Mammary epithelial cell (primary cell): ENCODE measurements around the gene LUZP2.

ENCODE experiments used
- EZH2 ChIP-seq: IDR thresholded peaks from 2 replicates; pipeline ENCODE4 v1.6.1; 2012; ENCODE audit warnings: low read length, inconsistent platforms, borderline replicate concordance
- TF ChIP-seq, protein P1 (sequence below), 2 donors: IDR thresholded peaks in 1 of 2; conservative IDR thresholded peaks in 1 of 2; 2 replicates each; pipeline ENCODE4 v1.5.1; 2011 to 2012; ENCODE audit warnings: inconsistent platforms in 2 of 2, low read length in 2 of 2, mild to moderate bottlenecking in 2 of 2, control low read depth in 1 of 2, low read depth in 1 of 2; ENCODE audit not compliant: insufficient read depth in 1 of 2; ENCODE audit errors: extremely low read depth in 1 of 2

- TF ChIP-seq, protein P1, sequence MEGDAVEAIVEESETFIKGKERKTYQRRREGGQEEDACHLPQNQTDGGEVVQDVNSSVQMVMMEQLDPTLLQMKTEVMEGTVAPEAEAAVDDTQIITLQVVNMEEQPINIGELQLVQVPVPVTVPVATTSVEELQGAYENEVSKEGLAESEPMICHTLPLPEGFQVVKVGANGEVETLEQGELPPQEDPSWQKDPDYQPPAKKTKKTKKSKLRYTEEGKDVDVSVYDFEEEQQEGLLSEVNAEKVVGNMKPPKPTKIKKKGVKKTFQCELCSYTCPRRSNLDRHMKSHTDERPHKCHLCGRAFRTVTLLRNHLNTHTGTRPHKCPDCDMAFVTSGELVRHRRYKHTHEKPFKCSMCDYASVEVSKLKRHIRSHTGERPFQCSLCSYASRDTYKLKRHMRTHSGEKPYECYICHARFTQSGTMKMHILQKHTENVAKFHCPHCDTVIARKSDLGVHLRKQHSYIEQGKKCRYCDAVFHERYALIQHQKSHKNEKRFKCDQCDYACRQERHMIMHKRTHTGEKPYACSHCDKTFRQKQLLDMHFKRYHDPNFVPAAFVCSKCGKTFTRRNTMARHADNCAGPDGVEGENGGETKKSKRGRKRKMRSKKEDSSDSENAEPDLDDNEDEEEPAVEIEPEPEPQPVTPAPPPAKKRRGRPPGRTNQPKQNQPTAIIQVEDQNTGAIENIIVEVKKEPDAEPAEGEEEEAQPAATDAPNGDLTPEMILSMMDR (conservative IDR thresholded peaks at IDR 0.05 in 1 of 2, IDR thresholded peaks at IDR 0.05 in 1 of 2; ENCODE audit: extremely low read depth in 1 of 2, insufficient read depth in 1 of 2, low read depth in 1 of 2, low read length in 2 of 2): no peak
- TF ChIP-seq EZH2: no peak
These were observed 90.8 kb downstream of the LUZP2 start for GRCh38 chr11:24587635-24588034.
